GM11168 (cell line): Measurements from ENCODE around the gene ZFHX3.

Experiments
- in situ Hi-C: fragments of 300-500 bp; cut with MboI; formaldehyde crosslinking; loops from one replicate; pipeline ENCODE4 v1.12.0; 2022; ENCODE audit warnings: low sequenced_read_pairs; ENCODE audit not compliant: unreplicated experiment

The ZFHX3 gene

DNA sequence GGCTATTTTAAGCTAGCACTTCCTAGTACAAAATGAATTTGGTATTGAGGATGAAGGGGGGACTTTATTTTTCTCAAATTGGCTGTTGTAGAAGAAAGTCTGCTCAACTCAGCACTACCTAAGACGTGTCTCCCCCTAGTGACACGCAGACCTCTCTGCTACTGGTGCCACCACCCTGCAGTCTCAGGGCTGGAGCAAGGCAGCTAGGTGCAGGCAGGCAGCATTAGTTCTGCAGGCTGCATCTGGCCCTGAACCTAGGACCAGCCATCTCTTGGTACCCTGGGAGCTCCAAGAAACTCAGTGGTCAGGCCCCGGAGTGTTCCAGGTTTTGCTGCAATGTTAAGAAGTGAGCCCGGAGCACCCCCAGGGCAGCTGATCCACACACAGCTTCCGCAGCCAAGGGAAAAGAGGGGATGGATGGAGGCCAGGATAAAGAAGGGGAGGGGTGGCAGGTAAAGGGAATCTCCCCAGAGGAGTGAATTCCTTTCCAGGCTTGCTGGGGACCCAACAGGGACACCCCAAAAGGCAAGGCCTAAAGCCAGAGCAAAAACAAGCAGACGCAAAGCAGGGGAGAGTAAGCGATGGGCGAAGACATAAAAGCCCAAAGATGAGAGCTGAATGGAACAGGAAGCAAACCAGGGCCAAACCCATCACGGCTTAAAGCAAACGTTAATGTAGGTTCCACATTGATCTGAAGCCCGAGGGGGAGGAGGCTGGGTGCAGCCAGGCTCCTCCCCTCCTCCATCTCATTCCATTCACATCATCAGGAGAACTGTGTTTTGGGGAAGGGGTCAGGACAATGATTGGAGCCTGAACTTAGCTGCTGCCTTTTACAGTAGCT lies 200.5 kb downstream of the ZFHX3 start:
- in situ Hi-C loops, result loop anchor here (10.0 to 25.0 kb wide), 2 partner anchors 333 to 340 kb away; no protein-coding TSS in a partner anchor

DNA sequence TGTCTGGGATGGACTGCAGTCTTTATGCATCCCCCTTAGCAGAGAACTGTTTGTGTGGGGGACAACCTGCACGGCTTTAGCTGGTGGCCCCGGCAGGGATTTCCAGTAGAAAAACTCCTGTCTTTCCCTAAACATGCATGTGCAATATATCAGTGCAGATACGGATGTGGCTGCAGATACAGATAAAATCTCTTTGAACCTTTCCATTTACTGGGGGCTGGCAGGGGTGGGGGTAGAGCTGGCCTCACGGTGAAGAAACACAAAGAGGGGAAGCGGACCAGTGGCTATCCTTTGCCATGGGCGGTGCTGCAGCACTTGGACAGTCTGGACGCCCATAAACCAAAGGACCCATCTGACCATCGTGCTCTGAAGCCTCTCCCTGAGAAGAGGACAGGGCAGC lies 201.3 kb downstream of the ZFHX3 start:
- in situ Hi-C loops, result loop anchor here (10.0 to 25.0 kb wide), 2 partner anchors 332 to 341 kb away; no protein-coding TSS in a partner anchor

GRCh38 chr16:72845322-72846020 lies 202.5 kb downstream of the ZFHX3 start:
- in situ Hi-C loops, result loop anchor here (10.0 to 25.0 kb wide), 2 partner anchors 331 to 342 kb away; no protein-coding TSS in a partner anchor

DNA sequence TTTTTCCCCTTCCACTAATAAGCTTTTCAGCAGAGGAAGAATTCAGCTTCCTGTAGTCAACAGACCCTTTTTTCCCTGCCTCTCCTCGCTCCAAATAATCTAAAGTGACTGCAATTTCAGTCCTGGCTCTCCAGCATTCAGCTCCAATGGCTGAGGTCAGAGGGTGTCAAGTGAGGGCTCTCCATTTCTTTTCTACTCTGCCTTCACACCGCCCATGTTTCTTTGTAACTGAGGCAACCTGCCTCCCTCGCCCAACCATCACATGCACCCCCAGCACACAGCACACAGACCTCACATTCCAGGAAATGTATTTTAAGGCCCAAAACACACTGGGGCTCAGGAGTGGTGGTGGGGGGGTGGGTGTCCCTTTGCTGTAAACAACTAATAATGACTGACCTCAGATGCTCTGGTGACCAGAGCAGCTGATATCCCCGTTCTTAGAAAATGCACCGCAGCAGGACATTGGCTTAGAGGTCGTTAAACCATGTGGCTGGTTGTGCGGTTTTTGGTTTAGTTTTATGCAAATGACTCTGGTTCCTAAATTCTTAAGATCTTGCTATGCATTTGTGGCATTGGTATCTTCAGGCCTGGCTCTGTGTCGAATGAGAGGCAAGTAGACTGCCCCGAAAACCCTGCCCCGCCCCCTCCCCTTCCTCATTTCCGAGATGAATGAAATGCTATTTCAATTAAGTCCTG lies 203.6 kb downstream of the ZFHX3 start:
- in situ Hi-C loops, result loop anchor here (10.0 to 25.0 kb wide), 2 partner anchors 330 to 343 kb away; no protein-coding TSS in a partner anchor

- in situ Hi-C loops, result loop anchor here (10.0 to 25.0 kb wide), 2 partner anchors 327 to 346 kb away; no protein-coding TSS in a partner anchor
These were observed 206.4 kb downstream of the ZFHX3 start for GRCh38 chr16:72841506-72841905.

GRCh38 chr16:72840631-72841381 lies 207.1 kb downstream of the ZFHX3 start:
- in situ Hi-C loops, result loop anchor here (10.0 to 25.0 kb wide), 2 partner anchors 326 to 346 kb away; no protein-coding TSS in a partner anchor

DNA sequence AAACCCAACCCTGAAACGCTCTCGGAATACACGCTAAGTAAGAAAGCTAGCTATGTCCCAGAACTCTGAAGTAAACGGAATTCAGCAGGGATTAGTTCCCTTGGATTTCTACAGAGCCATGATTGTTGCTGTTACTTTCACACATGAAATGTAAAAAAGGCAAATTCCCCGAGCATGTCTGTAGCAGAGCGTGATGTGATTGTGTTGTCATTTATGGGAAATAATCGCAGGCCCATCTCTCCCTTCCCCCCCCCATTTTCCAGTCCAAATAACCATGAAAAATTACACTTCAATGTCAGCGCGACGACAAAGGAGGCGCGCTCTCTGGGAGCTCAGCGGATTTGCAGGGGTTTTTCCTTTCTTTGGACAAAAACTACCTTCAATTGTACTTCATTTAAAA lies 209.0 kb downstream of the ZFHX3 start:
- in situ Hi-C loops, result loop anchor here (25.0 kb wide), 1 partner anchor 348 kb away; no protein-coding TSS in a partner anchor

DNA sequence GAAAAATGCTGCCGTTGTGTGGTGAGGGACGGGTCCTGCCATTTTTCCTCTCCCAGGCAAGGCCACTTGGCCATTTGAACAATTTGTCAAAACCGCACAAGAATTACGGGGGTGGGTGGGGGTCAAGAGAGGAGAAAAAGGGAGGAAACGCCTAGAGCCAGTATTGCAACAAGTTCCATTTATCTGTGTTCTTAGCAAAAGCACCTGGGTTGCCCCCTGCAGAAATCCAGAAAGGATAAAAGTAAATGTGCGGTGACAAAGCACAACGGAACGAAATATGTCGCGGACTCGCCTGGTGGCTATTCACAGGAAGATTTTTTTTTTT lies 209.4 kb downstream of the ZFHX3 start:
- in situ Hi-C loops, result loop anchor here (25.0 kb wide), 1 partner anchor 349 kb away; no protein-coding TSS in a partner anchor

DNA sequence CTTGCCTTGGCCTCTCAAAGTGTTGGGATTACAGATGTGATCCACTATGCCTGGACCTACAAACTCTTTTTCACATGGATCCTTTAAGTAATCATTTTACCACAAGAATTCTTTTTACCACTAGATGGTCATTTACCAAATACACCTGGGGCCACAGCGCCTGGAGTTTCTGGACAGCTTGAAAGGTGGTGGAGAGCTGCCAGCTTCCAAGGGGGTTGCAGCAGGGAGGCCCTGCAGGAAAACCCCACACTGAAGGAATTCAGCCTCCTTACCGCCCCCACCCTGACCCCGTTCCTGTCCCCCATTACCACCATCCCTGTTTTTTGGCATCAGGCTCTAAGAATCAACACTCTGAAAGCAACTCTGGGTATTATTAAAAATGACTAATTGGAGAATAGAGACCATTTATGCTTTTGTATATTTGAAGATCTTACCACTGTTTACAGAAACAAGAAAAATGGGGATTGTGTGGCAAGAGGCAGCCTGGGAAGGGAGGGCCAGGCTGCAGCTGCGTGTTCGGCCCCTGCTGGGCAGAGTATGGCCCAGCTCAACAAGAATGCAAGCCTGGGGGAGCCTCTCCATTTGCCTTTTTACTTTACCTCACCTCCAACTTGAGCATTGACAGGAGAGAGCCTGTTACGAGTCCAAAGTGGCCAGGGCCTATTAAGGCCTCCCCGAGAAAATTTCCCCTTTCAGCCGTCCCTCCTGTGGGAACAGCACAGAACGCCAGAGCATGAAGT lies 209.9 kb downstream of the ZFHX3 start:
- in situ Hi-C loops, result loop anchor here (25.0 kb wide), 1 partner anchor 349 kb away; no protein-coding TSS in a partner anchor

DNA sequence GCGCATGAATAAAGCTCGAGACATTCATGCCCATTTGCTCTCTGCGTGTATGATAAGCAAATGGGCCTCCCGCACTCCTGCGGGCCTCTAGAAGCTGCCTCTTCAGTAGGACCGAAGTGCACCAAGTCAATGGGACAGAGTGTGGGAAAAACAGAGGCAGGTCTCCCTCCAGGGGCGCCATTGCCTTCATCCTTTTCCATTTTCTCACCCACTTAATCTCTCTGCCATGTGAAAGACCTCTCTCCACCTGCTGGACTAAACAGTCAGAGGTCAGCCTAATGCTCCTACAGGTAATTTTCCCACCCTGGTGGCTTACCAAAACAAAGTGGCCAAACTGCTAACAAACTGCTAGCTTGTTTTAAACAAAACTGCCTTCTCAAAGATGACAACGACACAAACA lies 210.9 kb downstream of the ZFHX3 start:
- in situ Hi-C loops, result loop anchor here (25.0 kb wide), 1 partner anchor 350 kb away; no protein-coding TSS in a partner anchor

GRCh38 chr16:72836181-72836580 lies 211.7 kb downstream of the ZFHX3 start:
- in situ Hi-C loops, result loop anchor here (25.0 kb wide), 1 partner anchor 351 kb away; no protein-coding TSS in a partner anchor

GRCh38 chr16:72835086-72835485 lies 212.8 kb downstream of the ZFHX3 start:
- in situ Hi-C loops, result loop anchor here (25.0 kb wide), 1 partner anchor 352 kb away; no protein-coding TSS in a partner anchor

GRCh38 chr16:72834499-72834898 lies 213.4 kb downstream of the ZFHX3 start:
- in situ Hi-C loops, result loop anchor here (25.0 kb wide), 1 partner anchor 353 kb away; no protein-coding TSS in a partner anchor

DNA sequence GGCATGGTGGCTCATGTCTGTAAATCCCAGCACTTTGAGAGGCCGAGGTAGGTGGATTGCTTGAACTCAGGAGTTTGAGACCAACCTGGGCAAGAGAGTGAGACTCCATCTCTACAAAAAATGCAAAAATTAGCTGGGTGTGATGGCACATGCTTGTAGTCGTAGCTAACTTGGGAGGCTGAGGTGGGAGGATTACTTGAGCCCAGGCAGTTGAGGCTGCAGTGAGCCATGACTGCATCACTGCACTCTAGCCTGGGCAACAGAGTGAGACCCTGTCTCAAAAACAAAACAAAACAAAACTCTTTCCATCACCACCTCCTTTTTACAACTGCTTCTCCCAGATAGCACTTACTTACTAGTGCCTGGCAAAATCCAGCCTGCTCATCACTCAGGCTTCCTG lies 214.0 kb downstream of the ZFHX3 start:
- in situ Hi-C loops, result loop anchor here (25.0 kb wide), 1 partner anchor 353 kb away; no protein-coding TSS in a partner anchor

DNA sequence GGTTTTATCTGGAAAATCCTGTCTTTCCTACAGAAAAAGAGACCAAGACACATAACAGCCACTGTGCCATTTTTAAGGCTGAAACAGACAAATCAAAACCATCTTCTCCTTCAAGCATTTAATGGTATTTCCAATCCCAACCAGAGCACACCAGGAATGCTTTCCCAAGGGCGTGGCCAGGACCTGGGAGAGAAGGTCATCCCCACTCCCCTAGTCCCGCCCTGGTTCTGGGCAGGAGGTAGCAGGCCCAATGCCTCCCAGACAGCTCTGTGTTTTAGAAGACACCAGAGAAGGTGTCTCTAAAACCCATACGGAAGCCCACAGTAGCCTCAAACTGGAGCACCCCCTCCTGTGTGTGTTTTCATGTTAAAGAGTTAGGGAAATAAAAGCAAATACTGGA lies 214.4 kb downstream of the ZFHX3 start:
- in situ Hi-C loops, result loop anchor here (25.0 kb wide), 1 partner anchor 354 kb away; no protein-coding TSS in a partner anchor

DNA sequence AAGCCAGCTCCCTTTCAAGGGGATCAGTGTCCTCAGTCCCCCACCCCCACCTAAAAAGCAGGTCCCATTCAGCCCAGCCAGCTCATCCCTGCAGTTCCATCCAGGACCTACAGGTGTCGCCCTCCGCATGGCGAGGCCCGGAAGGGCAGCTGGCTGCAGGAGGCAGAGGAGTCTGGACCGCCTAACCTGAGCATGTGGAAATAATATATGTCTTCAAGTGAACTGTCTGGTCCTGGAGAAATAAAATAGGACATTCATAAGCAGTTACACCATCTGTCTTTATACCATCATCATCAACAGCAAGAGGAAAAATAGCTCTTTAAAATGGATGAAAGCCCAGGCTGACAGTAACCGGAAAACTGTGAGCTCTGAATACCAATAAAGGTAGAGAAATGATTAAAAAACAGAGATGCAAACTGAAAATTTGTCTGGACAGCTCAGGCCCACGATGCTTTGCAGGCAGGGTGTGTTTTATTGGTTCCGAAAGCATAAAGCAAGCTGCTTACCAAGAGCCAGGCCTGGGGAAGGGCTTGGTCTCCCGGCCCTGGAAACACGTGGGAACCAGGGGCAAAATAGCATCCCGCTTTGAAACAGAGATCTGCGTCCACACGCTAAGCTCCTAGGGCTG lies 215.2 kb downstream of the ZFHX3 start:
- in situ Hi-C loops, result loop anchor here (25.0 kb wide), 1 partner anchor 355 kb away; no protein-coding TSS in a partner anchor

DNA sequence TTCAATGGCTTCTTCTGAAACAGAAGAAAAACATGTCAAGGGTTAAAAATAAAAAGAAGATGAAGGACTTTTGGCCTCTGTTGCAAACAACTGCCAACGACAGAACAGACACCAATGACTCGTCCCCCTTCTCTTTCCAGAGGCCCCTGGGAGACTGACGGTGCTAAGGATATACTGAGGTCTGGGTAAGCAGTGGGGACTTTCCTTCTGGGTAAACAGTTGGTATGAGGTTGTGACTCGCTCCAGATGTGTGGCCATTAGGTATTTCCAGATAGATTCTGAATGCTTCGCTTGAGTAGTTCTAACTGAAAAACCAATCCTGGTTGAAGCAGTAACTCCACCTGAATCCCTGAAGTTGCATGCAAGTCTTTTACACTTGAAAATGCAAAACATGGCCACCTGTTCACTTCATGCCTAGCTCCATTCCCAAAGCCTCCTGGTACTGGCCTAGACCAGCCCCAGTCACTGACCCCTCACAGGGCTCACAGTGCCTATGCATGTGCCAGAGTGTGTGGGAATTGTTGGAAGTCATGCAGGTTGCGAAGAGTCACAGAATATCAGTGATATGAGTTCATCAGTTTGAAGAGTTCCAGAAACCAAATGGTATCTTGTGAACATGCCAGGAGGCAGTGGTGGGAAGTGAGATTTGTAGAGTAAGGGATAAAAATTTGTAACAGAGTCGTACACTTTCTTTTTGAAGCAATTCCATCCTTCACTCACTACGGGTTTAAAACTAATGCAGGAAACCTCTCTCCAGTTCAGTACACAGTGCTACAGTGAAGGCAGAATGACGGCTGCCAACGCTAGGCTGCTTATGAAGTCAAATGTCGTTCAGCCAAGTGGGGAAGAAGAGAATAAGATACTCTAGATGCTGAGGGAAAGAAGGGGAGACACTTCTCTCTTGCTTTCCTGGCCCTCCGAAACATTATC lies 217.8 kb downstream of the ZFHX3 start:
- in situ Hi-C loops, result loop anchor here (25.0 kb wide), 1 partner anchor 357 kb away; no protein-coding TSS in a partner anchor
